ENCODE results near the gene INSM2. TPM values are rescaled to one million over a fixed set of nuclear protein-coding genes. Genes with fewer than 3 reads are reported as not detected.

Gene INSM2
- total RNA-seq (not detected), polyA plus RNA-seq (not detected)
- long read RNA-seq, donor 1 = 0 reads
- long read RNA-seq, donor 2 = 0 reads
- long read RNA-seq, donor 3 = 0 reads
- long read RNA-seq, donor 4 = 0 reads

DNA sequence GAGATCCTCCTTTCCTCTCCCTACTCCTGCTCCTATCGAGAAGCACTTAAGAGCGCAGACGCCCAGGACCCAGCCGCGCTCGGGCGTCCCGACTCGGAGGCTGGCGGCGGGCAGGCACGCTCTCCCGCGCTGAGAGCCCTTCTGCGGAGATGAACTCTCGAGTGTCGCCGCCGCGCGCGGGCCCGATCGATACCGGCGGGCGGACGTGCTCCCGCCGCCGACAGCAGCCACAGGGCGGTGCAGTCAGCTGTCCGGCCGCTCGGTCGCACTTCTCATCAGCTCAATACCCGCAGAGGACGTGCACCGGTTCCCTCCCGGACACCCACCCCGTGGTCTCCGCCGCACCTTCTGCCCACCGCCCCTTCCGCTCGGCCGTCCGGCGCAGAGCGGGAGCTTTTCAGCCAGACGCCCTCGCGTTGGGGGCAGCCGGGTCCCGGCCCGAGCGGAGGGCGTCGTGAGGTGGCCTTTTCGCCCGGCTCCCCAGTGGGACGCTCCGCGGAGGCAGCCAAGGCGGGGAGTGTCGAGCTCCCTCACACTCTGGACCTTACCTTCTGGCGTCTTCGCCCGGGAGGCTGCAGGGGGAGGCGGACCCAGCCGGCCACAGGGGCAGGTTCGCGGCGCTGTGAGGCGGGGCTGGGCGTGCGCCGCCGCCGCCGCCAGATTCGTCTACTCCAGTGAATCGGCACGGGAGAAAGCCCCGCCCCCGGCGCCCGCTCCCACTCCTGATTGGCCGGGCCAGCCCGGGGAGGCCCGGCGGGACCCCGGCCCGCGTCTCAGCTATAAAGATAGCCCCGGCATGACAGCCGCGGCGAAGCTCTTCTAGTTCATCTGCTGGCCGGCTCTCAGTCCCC lies at the start of gene INSM2:
Gene INSM2 (plus strand): TSS at position 808 of the 851 bp plus-strand sequence. CDS start 89 bp downstream, outside the sequence.
- peak; percentile 45 to 81 (median 70) for DNase-seq
- Histone ChIP-seq H3K4me3 (ENCODE audit: low read length) (peak within 1 kb of the TSS; percentile 47), H3K4me1 (ENCODE audit: control insufficient read depth, insufficient read depth, low read length) (peaks cover 4% of the 10 kb centered on the region), H3K9me3 (ENCODE audit: control insufficient read depth, low read length) (no peaks in the 10 kb centered on the region), H3K27me3 (ENCODE audit: control insufficient read depth, insufficient read depth) (peaks cover 2% of the 10 kb centered on the region), H3K27ac (ENCODE audit: low read length) (no peak within 1 kb of the TSS)
- 1% methylated on average over 100 of the region's 100 CpGs for WGBS
- ATAC-seq = peak; percentile 80 to 81
- intact Hi-C loops (cut with DNase I) = no loop called here

DNA sequence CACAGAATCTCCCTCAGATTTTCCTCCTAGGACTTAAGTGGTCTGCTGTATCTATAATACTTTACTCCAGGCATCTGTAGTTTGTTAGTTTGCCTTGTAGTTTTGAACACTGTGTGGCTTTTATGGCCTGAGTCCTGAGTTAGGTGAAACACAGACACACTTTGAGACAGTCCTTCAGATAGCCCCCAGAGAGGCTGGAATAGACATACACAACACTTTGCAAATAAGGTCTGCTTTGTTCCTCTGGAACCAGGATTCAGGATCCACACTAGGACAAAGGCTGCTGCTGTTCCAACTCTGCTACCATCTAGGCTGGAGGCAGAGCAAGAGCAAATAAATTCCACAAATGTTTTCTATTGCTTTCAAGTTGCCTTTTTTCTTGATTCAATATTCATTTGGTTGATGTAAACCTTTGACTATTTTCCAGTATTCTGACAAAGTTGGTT lies 41.4 kb upstream of the INSM2 start:
- Histone ChIP-seq H3K27ac (ENCODE audit: low read length) (no peak overlapping the region), H3K27me3 (ENCODE audit: control insufficient read depth, insufficient read depth) (no peaks in the 10 kb centered on the region), H3K4me3 (ENCODE audit: low read length) (no peak overlapping the region), H3K9me3 (ENCODE audit: control insufficient read depth, low read length) (peaks cover 2% of the 10 kb centered on the region), H3K4me1 (ENCODE audit: control insufficient read depth, insufficient read depth, low read length) (no peaks in the 10 kb centered on the region)
- no peak for DNase-seq
- intact Hi-C loops (cut with DNase I) = no loop called here
- no peak for ATAC-seq

GRCh38 chr14:35495278-35495677 lies 38.7 kb upstream of the INSM2 start:
- intact Hi-C loops (cut with DNase I) = no loop called here
- Histone ChIP-seq H3K4me3 (ENCODE audit: low read length) (no peak overlapping the region), H3K27me3 (ENCODE audit: control insufficient read depth, insufficient read depth) (no peaks in the 10 kb centered on the region), H3K27ac (ENCODE audit: low read length) (no peak overlapping the region), H3K4me1 (ENCODE audit: control insufficient read depth, insufficient read depth, low read length) (no peaks in the 10 kb centered on the region), H3K9me3 (ENCODE audit: control insufficient read depth, low read length) (peaks cover 2% of the 10 kb centered on the region)
- DNase-seq = no peak
- ATAC-seq = no peak

DNA sequence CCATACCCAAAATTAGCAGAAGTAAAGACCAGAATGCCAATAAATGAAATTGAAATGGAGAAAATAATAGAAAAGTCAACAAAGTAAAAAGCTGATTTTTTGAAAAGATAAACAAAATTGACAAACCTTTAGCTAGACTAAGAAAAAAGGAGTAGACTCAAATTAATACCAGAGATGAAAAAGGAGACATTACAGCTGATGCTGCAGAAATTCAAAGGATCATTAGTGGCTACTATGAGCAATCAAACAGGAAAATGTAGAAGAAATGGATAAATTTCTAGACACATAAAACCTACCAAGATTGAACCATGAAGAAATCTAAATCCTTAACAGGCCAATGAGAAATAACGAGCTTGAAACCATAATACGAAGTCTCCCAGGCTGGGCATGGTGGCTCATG lies 34.8 kb upstream of the INSM2 start:
- intact Hi-C loops (cut with DNase I) = no loop called here
- WGBS = 92% methylated on average over 2 of the region's 2 CpGs
- Histone ChIP-seq H3K27me3 (ENCODE audit: control insufficient read depth, insufficient read depth) (peaks cover 2% of the 10 kb centered on the region), H3K4me3 (ENCODE audit: low read length) (no peak overlapping the region), H3K9me3 (ENCODE audit: control insufficient read depth, low read length) (peaks cover 4% of the 10 kb centered on the region), H3K27ac (ENCODE audit: low read length) (no peak overlapping the region), H3K4me1 (ENCODE audit: control insufficient read depth, insufficient read depth, low read length) (no peaks in the 10 kb centered on the region)
- no peak for ATAC-seq
- no peak for DNase-seq

GRCh38 chr14:35503646-35504045 lies 30.3 kb upstream of the INSM2 start:
- Histone ChIP-seq H3K27me3 (ENCODE audit: control insufficient read depth, insufficient read depth) (peaks cover 2% of the 10 kb centered on the region), H3K4me1 (ENCODE audit: control insufficient read depth, insufficient read depth, low read length) (no peaks in the 10 kb centered on the region), H3K27ac (ENCODE audit: low read length) (no peak overlapping the region), H3K9me3 (ENCODE audit: control insufficient read depth, low read length) (peaks cover 2% of the 10 kb centered on the region), H3K4me3 (ENCODE audit: low read length) (no peak overlapping the region)
- WGBS = 22% methylated on average over 3 of the region's 3 CpGs
- no peak for DNase-seq
- ATAC-seq = no peak
- intact Hi-C loops (cut with DNase I) = no loop called here

GRCh38 chr14:35504260-35504659 lies 29.7 kb upstream of the INSM2 start:
- Histone ChIP-seq H3K27ac (ENCODE audit: low read length) (no peak overlapping the region), H3K4me1 (ENCODE audit: control insufficient read depth, insufficient read depth, low read length) (no peaks in the 10 kb centered on the region), H3K4me3 (ENCODE audit: low read length) (no peak overlapping the region), H3K27me3 (ENCODE audit: control insufficient read depth, insufficient read depth) (peaks cover 2% of the 10 kb centered on the region), H3K9me3 (ENCODE audit: control insufficient read depth, low read length) (peaks cover 2% of the 10 kb centered on the region)
- ATAC-seq = no peak
- 40% methylated on average over 1 of the region's 1 CpG for WGBS
- DNase-seq = no peak
- intact Hi-C loops (cut with DNase I) = no loop called here

DNA sequence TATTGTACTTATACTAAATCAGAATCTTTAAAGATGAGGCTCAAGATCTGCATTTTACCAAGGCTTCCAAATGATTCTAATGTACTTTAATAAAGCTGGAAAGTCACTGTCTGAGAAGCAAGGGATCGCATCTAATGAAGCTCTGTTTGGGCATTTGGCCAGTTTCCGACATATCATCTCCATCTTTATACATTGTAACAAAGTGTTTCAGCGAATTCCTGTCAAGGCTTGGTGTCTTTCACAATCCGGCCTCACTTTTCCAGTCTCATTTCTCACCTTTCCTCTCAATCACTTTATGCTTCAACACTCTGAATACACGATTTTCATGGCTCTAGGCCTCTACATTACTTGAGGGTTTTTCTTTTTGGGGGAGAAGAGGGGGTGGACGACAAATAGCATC lies 27.5 kb upstream of the INSM2 start:
- no peaks in the 10 kb centered on the region for H3K27me3 ChIP-seq (ENCODE audit: control insufficient read depth, insufficient read depth)
- DNase-seq (no peak), ATAC-seq (no peak)
- no peak overlapping the region for H3K4me3 ChIP-seq (ENCODE audit: low read length)
- WGBS = 68% methylated on average over 6 of the region's 6 CpGs
- no peaks in the 10 kb centered on the region for H3K9me3 ChIP-seq (ENCODE audit: control insufficient read depth, low read length)
- intact Hi-C loops (cut with DNase I) = no loop called here
- no peaks in the 10 kb centered on the region for H3K4me1 ChIP-seq (ENCODE audit: control insufficient read depth, insufficient read depth, low read length)
- no peak overlapping the region for H3K27ac ChIP-seq (ENCODE audit: low read length)

- intact Hi-C loops (cut with DNase I) = no loop called here
- Histone ChIP-seq H3K9me3 (ENCODE audit: control insufficient read depth, low read length) (no peaks in the 10 kb centered on the region), H3K4me3 (ENCODE audit: low read length) (no peak overlapping the region), H3K27me3 (ENCODE audit: control insufficient read depth, insufficient read depth) (no peaks in the 10 kb centered on the region), H3K4me1 (ENCODE audit: control insufficient read depth, insufficient read depth, low read length) (no peaks in the 10 kb centered on the region), H3K27ac (ENCODE audit: low read length) (no peak overlapping the region)
- no peak for DNase-seq
- no peak for ATAC-seq
These were observed 27.0 kb upstream of the INSM2 start for GRCh38 chr14:35506927-35507326.

DNA sequence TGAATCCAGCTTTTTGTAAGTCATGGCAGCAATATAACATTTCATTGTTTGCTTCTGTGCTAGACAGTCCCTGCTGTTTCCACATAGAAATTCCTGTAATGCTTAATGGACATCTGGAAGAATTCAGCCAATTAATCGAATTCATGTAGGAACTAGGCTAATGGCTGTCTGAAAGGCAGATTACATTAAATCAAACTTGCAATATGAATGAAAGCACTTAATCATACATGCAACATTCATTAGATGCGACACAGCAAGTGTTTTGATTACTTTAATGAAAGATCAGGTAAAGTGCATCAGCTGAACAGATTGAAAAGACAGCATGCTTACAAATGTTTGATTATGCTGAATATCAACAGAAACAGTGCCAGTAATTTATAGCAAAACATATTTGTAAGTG lies 24.1 kb upstream of the INSM2 start:
- Histone ChIP-seq H3K27ac (ENCODE audit: low read length) (no peak overlapping the region), H3K4me3 (ENCODE audit: low read length) (no peak overlapping the region), H3K9me3 (ENCODE audit: control insufficient read depth, low read length) (no peaks in the 10 kb centered on the region), H3K4me1 (ENCODE audit: control insufficient read depth, insufficient read depth, low read length) (no peaks in the 10 kb centered on the region), H3K27me3 (ENCODE audit: control insufficient read depth, insufficient read depth) (no peaks in the 10 kb centered on the region)
- intact Hi-C loops (cut with DNase I) = no loop called here
- ATAC-seq = no peak
- 79% methylated on average over 2 of the region's 2 CpGs for WGBS
- DNase-seq = no peak

- ATAC-seq (no peak), DNase-seq (no peak)
- Histone ChIP-seq H3K27ac (ENCODE audit: low read length) (no peak overlapping the region), H3K4me3 (ENCODE audit: low read length) (no peak overlapping the region), H3K4me1 (ENCODE audit: control insufficient read depth, insufficient read depth, low read length) (no peaks in the 10 kb centered on the region), H3K9me3 (ENCODE audit: control insufficient read depth, low read length) (no peaks in the 10 kb centered on the region), H3K27me3 (ENCODE audit: control insufficient read depth, insufficient read depth) (no peaks in the 10 kb centered on the region)
- intact Hi-C loops (cut with DNase I) = no loop called here
- WGBS = 85% methylated on average over 4 of the region's 4 CpGs
These were observed 21.2 kb upstream of the INSM2 start for GRCh38 chr14:35512765-35513164.

DNA sequence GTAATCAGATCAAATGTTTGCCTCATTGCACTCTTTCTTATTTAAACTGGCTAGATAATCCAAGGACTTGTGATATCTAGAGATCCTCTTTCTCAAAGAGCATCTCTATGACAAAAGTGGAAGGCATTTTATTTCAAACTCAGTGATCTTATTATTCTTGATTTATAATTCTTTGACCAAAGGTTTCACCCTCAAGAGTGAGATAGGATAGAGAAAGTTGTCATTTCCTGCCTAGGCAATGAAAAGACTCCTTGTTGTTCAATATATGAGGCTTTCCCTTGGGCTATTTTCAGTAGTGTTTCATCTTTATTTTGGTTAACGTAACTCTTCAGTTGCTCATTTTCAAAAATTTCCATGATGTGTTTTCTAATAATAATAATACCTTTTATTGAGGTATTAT lies 18.0 kb upstream of the INSM2 start:
- H3K27me3 ChIP-seq (ENCODE audit: control insufficient read depth, insufficient read depth) = no peaks in the 10 kb centered on the region
- ATAC-seq = no peak
- 70% methylated on average over 1 of the region's 1 CpG for WGBS

More for the DNA sequence above, 18.0 kb upstream of the INSM2 start:
- H3K4me3 ChIP-seq (ENCODE audit: low read length) = no peak overlapping the region
- no peak overlapping the region for H3K27ac ChIP-seq (ENCODE audit: low read length)
- no peaks in the 10 kb centered on the region for H3K9me3 ChIP-seq (ENCODE audit: control insufficient read depth, low read length)
- no peak for DNase-seq
- no peaks in the 10 kb centered on the region for H3K4me1 ChIP-seq (ENCODE audit: control insufficient read depth, insufficient read depth, low read length)
- intact Hi-C loops (cut with DNase I) = no loop called here
